Measurements from ENCODE around the gene DCC.

DNA sequence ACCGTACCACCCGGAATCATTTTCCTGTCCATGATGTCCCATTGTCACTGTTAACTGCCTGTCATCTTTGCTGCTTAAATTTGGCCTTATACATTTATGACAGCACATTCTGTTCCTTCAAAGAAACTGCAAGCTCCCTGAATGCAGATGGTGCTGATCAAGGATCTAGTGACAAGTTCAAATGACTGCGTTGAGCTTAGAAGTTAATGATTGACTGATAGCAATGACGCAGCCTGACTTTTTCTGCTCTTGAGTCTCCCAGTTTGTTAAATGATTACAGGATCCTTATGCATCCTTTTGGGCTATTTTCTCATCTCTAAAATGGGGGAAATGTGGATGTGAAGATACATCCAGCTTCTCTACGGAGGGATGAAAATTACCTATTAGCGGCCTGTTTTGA, 159.0 kb downstream of the DCC start:
- TF ChIP-seq, protein P1, sequence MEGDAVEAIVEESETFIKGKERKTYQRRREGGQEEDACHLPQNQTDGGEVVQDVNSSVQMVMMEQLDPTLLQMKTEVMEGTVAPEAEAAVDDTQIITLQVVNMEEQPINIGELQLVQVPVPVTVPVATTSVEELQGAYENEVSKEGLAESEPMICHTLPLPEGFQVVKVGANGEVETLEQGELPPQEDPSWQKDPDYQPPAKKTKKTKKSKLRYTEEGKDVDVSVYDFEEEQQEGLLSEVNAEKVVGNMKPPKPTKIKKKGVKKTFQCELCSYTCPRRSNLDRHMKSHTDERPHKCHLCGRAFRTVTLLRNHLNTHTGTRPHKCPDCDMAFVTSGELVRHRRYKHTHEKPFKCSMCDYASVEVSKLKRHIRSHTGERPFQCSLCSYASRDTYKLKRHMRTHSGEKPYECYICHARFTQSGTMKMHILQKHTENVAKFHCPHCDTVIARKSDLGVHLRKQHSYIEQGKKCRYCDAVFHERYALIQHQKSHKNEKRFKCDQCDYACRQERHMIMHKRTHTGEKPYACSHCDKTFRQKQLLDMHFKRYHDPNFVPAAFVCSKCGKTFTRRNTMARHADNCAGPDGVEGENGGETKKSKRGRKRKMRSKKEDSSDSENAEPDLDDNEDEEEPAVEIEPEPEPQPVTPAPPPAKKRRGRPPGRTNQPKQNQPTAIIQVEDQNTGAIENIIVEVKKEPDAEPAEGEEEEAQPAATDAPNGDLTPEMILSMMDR (conservative IDR thresholded peaks at IDR 0.05) = no peak
- TF ChIP-seq EZH2 (IDR thresholded peaks at IDR 0.05; ENCODE audit: low read depth) = no peak

All from PC-9 (cell line).